ENCODE measurements around the gene PLVAP. TPM values are rescaled to one million over a fixed set of nuclear protein-coding genes. Genes with fewer than 3 reads are reported as not detected.
A peak's percentile ranks its signal among the peaks of the same experiment; 100 is the strongest.

The PLVAP gene
- total RNA-seq, 4 donors from 2014 or later, result 21.8 to 142 (median 78.8) TPM

- H3K4me1 ChIP-seq, result peaks cover 0 to 46% (median 16%) of the 10 kb centered on the region in 4 donors
- H3K4me3 ChIP-seq, result no peak overlapping the region
- no peak for TF ChIP-seq EP300 (IDR thresholded peaks at IDR 0.05)
- TF ChIP-seq POLR2A (IDR thresholded peaks at IDR 0.05), result no peak
- no peak for TF ChIP-seq CTCF (IDR thresholded peaks at IDR 0.05)
- H3K9me3 ChIP-seq, result no peaks in the 10 kb centered on the region
- no peaks in the 10 kb centered on the region for H3K27me3 ChIP-seq
- no peak for DNase-seq (ENCODE audit: low spot score in 2 of 2)
- H3K36me3 ChIP-seq, result peaks cover 0 to 43% (median 9%) of the 10 kb centered on the region in 3 donors
- no peak overlapping the region for H3K27ac ChIP-seq
- 62 to 67% methylated on average over 11 of the region's 11 CpGs for WGBS, 2 donors
Observed at GRCh38 chr19:17311455-17312188, 65.5 kb downstream of the PLVAP start.

- WGBS, 2 donors, result 6 to 8% methylated on average over 14 to 23 of the region's 23 CpGs
- TF ChIP-seq CTCF (IDR thresholded peaks at IDR 0.05), result no peak
- no peak for TF ChIP-seq POLR2A (IDR thresholded peaks at IDR 0.05)
- no peak for TF ChIP-seq EP300 (IDR thresholded peaks at IDR 0.05)
Observed at GRCh38 chr19:17309965-17310461, 67.1 kb downstream of the PLVAP start.

GRCh38 chr19:17309198-17309964 is 67.8 kb downstream of the PLVAP start, which contains the start of gene DDA1:
DDA1 (plus strand) TSS chr19:17309563; CDS start chr19:17309655, 92 bp downstream.
- Histone ChIP-seq H3K27ac (peak within 1 kb of the TSS; percentile 43 to 92 (median 89)), H3K27me3 (no peaks in the 10 kb centered on the region), H3K4me1 (peaks cover 0 to 63% (median 30%) of the 10 kb centered on the region in 4 donors), H3K36me3 (peaks cover 0 to 25% (median 0%) of the 10 kb centered on the region in 3 donors), H3K4me3 (peak within 1 kb of the TSS; percentile 67 to 91 (median 79)), H3K9me3 (no peaks in the 10 kb centered on the region)
- TF ChIP-seq POLR2A (IDR thresholded peaks at IDR 0.05), result peak; percentile 27 to 62
- TF ChIP-seq EP300 (IDR thresholded peaks at IDR 0.05), result peak; percentile 69 to 87
- peak in 1 of 5 experiments; percentile 38 for TF ChIP-seq CTCF (IDR thresholded peaks at IDR 0.05)
- WGBS, 2 donors, result 0 to 2% methylated on average over 31 to 32 of the region's 46 CpGs
- DNase-seq (ENCODE audit: low spot score in 2 of 2), result peak; percentile 99 to 100

More at GRCh38 chr19:17309965-17310461, 67.1 kb downstream of the PLVAP start:
- H3K4me1 ChIP-seq, result peaks cover 0 to 57% (median 24%) of the 10 kb centered on the region in 4 donors
- H3K27me3 ChIP-seq, result no peaks in the 10 kb centered on the region
- H3K27ac ChIP-seq, result peak overlapping the region; percentile 43 to 92 (median 89)
- peaks cover 0 to 30% (median 0%) of the 10 kb centered on the region in 3 donors for H3K36me3 ChIP-seq
- no peaks in the 10 kb centered on the region for H3K9me3 ChIP-seq
- DNase-seq (ENCODE audit: low spot score in 2 of 2), result no peak
- peak overlapping the region; percentile 67 to 91 (median 79) for H3K4me3 ChIP-seq

GRCh38 chr19:17307876-17308377 is 69.2 kb downstream of the PLVAP start:
- TF ChIP-seq EP300 (IDR thresholded peaks at IDR 0.05) (no peak), POLR2A (IDR thresholded peaks at IDR 0.05) (no peak), CTCF (IDR thresholded peaks at IDR 0.05) (no peak)
- Histone ChIP-seq H3K4me1 (peaks cover 0 to 76% (median 39%) of the 10 kb centered on the region in 4 donors), H3K9me3 (no peaks in the 10 kb centered on the region), H3K27ac (no peak overlapping the region), H3K4me3 (no peak overlapping the region), H3K36me3 (peaks cover 0 to 11% (median 0%) of the 10 kb centered on the region in 3 donors), H3K27me3 (no peaks in the 10 kb centered on the region)
- WGBS, 2 donors, result 89% methylated on average over 8 of the region's 8 CpGs
- no peak for DNase-seq (ENCODE audit: low spot score in 2 of 2)
